ENCODE data around the gene USP46.

- TF ChIP-seq CTCF (IDR thresholded peaks at IDR 0.05; ENCODE audit: poor library complexity) (peak; percentile 15), EZH2 (IDR thresholded peaks at IDR 0.05; ENCODE audit: borderline replicate concordance) (no peak)
Measured at GRCh38 chr4:52665592-52665991, 6.5 kb upstream of the USP46 start.

Measured in hepatocyte (in vitro differentiated cells).